Left ventricle myocardium inferior (tissue), 1 donor: ENCODE data around the gene RAD23B. TPM values are rescaled to one million over a fixed set of nuclear protein-coding genes. Genes with fewer than 3 reads are reported as not detected.

Experiments
- DNase-seq: peaks from one replicate; pipeline ENCODE4 v3.0.0-alpha.2; 2020
- H3K27ac ChIP-seq: fragments of 200-600 bp; replicated peaks from 2 replicates; pipeline ENCODE4 v1.8.0; 2021
- H3K27me3 ChIP-seq: fragments of 200-600 bp; 2 replicates; pipeline ENCODE4 v1.8.0; 2021; ENCODE audit warnings: low read depth
- H3K36me3 ChIP-seq: fragments of 200-600 bp; 2 replicates; pipeline ENCODE4 v1.8.0; 2021
- H3K4me1 ChIP-seq: fragments of 200-600 bp; 2 replicates; pipeline ENCODE4 v1.8.0; 2021
- H3K4me3 ChIP-seq: fragments of 200-600 bp; 2 replicates; pipeline ENCODE4 v1.8.0; 2021; ENCODE audit warnings: mild to moderate bottlenecking, moderate library complexity
- H3K9me3 ChIP-seq: fragments of 200-600 bp; replicated peaks from 2 replicates; pipeline ENCODE4 v1.8.0; 2021
- intact Hi-C: fragments of 100-400 bp; cut with micrococcal nuclease; formaldehyde crosslinking; loops from one replicate; pipeline ENCODE4 v1.11.0; 2022
- total RNA-seq: library from RNA; stranded (reverse); fragmentation: NEBNext Ultra II Directional; extraction: Animal tissue kit (Norgen Biotek cat#: 25700); gene quantifications from one replicate; pipeline ENCODE4 v1.2.1, GENCODE V29; 2021
- TF ChIP-seq, protein P1 (sequence below): fragments of 200-600 bp; IDR thresholded peaks from 2 replicates; pipeline ENCODE4 v1.8.0; 2021; ENCODE audit warnings: antibody characterized with exemption, mild to moderate bottlenecking, borderline replicate concordance
- donor health status: DM: no; HTN: yes; CAD: no; lungs with severe emphysema.

RAD23B gene
- total RNA-seq, 1 donor from 2014 or later = 104 TPM

DNA sequence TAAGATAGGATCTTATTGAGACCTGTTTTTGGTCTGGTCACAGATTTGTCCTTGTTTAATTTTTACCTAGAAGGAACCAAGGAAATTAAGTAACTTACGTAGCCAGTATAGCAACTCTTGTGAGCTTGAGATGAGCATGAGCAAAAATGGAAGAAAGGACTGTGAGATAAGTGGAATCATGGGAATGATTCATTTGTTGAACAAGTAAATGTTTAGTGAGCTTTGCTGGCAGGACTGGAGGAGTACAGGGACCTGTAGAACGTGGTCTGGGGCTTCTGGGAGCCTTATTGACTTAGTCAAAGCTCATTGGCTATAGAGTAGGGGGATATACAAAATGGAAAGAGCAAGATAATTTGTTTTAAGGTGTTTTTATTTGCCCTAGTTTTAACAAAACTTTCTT, 3.0 kb downstream of the RAD23B start:
- Histone ChIP-seq H3K9me3 (no peaks in the 10 kb centered on the region), H3K36me3 (no peaks in the 10 kb centered on the region), H3K27me3 (no peaks in the 10 kb centered on the region), H3K4me1 (peaks cover 85% of the 10 kb centered on the region), H3K27ac (no peak overlapping the region), H3K4me3 (peak overlapping the region; percentile 97)
- intact Hi-C loops = no loop called here
- DNase-seq = no peak
- TF ChIP-seq, protein P1, sequence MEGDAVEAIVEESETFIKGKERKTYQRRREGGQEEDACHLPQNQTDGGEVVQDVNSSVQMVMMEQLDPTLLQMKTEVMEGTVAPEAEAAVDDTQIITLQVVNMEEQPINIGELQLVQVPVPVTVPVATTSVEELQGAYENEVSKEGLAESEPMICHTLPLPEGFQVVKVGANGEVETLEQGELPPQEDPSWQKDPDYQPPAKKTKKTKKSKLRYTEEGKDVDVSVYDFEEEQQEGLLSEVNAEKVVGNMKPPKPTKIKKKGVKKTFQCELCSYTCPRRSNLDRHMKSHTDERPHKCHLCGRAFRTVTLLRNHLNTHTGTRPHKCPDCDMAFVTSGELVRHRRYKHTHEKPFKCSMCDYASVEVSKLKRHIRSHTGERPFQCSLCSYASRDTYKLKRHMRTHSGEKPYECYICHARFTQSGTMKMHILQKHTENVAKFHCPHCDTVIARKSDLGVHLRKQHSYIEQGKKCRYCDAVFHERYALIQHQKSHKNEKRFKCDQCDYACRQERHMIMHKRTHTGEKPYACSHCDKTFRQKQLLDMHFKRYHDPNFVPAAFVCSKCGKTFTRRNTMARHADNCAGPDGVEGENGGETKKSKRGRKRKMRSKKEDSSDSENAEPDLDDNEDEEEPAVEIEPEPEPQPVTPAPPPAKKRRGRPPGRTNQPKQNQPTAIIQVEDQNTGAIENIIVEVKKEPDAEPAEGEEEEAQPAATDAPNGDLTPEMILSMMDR = no peak

DNA sequence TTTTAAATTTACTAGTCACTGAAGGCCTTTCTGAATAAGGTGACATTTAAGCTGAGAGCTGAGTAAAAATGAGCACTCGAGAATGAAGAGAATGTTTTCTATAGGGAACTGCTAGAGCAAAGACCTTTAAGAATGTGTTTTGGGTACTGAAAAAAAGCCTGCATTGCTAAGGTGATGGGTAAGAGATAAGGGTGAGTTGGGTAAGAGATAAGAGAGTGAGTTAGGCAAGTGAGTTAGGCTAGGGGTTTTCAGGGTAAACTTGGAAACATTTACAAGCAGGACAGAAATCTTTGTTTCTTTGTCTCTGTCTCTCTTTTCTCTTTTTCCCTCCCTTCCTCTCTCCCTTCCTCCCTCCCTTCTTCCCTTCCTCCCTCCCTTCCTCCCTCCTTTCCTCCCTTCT, 5.6 kb downstream of the RAD23B start:
- no peaks in the 10 kb centered on the region for H3K9me3 ChIP-seq
- no peak overlapping the region for H3K4me3 ChIP-seq
- no peak overlapping the region for H3K27ac ChIP-seq
- intact Hi-C loops = no loop called here
- H3K4me1 ChIP-seq = peaks cover 96% of the 10 kb centered on the region
- TF ChIP-seq, protein P1 = no peak
- no peaks in the 10 kb centered on the region for H3K36me3 ChIP-seq
- DNase-seq = no peak
- no peaks in the 10 kb centered on the region for H3K27me3 ChIP-seq

DNA sequence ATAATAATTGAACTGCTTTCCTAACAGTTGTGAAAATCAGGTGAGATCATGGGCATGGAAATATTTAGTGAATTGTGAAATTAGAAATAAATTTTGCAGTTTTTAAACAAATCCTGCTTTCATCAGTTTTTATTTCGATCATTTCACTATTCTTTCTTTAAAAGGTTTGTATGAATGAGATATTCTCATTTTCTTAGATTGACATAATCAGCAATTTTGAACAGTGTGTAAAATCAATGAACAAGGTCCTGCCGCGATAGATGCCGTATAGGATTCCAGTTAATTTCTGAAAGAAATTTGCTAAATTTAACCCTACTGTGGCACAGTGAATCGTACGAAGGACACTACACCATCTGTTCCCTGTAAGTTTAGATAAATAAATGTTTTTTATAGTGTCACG, 7.5 kb downstream of the RAD23B start:
- no peak for DNase-seq
- Histone ChIP-seq H3K9me3 (no peaks in the 10 kb centered on the region), H3K27me3 (no peaks in the 10 kb centered on the region), H3K4me1 (peaks cover 95% of the 10 kb centered on the region), H3K27ac (no peak overlapping the region), H3K4me3 (no peak overlapping the region), H3K36me3 (no peaks in the 10 kb centered on the region)
- intact Hi-C loops = no loop called here
- TF ChIP-seq, protein P1 = no peak

DNA sequence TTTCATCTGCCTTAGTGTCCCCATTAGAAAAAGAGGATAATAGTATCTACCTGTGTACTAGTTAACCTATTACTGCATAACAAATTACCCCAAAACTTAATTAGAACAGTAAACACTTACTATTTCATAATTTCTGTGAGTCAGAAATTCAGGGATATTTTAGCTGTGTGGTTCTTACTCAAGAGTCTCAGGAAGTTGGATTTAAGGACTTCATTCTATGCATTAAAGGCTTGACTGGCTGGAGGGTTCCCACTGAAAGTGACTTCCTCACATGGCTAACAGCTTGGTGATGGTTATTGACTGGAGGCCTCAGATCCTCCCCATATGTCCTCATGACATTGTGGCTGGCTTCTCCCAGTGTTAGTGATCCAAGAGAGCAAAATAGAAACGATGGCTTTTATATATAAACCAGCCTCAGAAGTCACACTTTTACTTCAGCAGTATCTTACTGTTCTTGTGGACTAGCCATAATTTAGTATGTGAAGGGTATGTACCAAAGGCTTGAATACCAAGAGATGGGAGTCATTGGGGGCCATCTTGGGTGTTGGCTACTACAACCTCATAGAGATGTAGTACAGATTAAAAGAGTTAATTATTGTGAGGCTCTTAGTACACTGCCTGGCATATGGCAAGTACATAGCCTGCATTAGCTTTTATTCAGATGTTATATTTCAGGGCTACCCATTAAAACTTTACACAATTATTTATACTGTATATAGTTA, 9.9 kb downstream of the RAD23B start:
- intact Hi-C loops = no loop called here
- H3K4me1 ChIP-seq = peaks cover 81% of the 10 kb centered on the region
- H3K36me3 ChIP-seq = no peaks in the 10 kb centered on the region
- DNase-seq = no peak
- no peaks in the 10 kb centered on the region for H3K9me3 ChIP-seq
- no peak overlapping the region for H3K27ac ChIP-seq
- H3K27me3 ChIP-seq = no peaks in the 10 kb centered on the region
- TF ChIP-seq, protein P1 = no peak
- no peak overlapping the region for H3K4me3 ChIP-seq

DNA sequence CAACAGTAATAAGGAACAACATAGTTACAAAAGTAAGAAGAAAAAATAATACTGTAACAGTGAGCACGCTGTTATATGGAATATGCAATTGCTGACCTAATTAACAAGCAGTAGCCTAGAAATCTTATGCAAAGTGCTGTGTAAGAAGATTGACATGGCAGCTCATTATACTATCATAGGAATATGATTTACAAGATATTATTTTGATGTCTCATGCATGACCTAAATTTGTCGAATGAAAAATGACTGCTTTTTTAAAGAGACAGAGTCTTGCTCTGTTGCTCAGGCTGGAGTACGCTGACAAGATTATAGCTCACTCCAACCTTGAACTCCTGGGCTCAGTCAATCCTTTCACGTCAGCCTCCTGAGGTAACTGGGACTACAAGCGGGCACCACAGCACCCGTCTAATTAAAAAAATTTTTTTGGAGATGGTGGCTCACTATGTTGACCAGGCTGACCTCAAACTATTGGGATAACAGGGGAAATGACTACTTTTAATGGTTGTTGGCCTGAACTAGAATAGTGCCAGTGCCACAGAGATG, 10.5 kb downstream of the RAD23B start:
- TF ChIP-seq, protein P1 = no peak
- H3K4me1 ChIP-seq = peaks cover 77% of the 10 kb centered on the region
- no peaks in the 10 kb centered on the region for H3K9me3 ChIP-seq
- no peaks in the 10 kb centered on the region for H3K27me3 ChIP-seq
- no peak overlapping the region for H3K27ac ChIP-seq
- no peak overlapping the region for H3K4me3 ChIP-seq
- intact Hi-C loops = no loop called here
- DNase-seq = no peak
- no peaks in the 10 kb centered on the region for H3K36me3 ChIP-seq
